GM21447 (cell line): ENCODE results near the gene MAD2L2.

Experiments
- ATAC-seq: cut with Tn5 transposase; IDR thresholded peaks from one replicate; pipeline ENCODE4 v1.9.1; 2021; ENCODE audit not compliant: unreplicated experiment

MAD2L2 gene

GRCh38 chr1:11681071-11681771, at the start of gene MAD2L2:
Gene MAD2L2 (minus strand): TSS chr1:11681148. CDS start chr1:11680601, 547 bp downstream.
- peak; percentile 73 for ATAC-seq

GRCh38 chr1:11730429-11730891, 49.5 kb upstream of the MAD2L2 start:
- ATAC-seq, result no peak

GRCh38 chr1:11729498-11730428, 48.8 kb upstream of the MAD2L2 start:
- ATAC-seq, result no peak

GRCh38 chr1:11729155-11729497, 48.2 kb upstream of the MAD2L2 start:
- ATAC-seq, result no peak

GRCh38 chr1:11728126-11728806, 47.3 kb upstream of the MAD2L2 start:
- no peak for ATAC-seq

- no peak for ATAC-seq
These were observed 46.2 kb upstream of the MAD2L2 start for GRCh38 chr1:11727119-11727518.

- ATAC-seq, result no peak
These were observed 44.7 kb upstream of the MAD2L2 start for GRCh38 chr1:11725616-11726015.

- no peak for ATAC-seq
These were observed 41.6 kb upstream of the MAD2L2 start for GRCh38 chr1:11722538-11722937.

GRCh38 chr1:11721311-11721710, 40.4 kb upstream of the MAD2L2 start:
- no peak for ATAC-seq

GRCh38 chr1:11720525-11720924, 39.6 kb upstream of the MAD2L2 start:
- ATAC-seq, result no peak

- no peak for ATAC-seq
These were observed 39.1 kb upstream of the MAD2L2 start for GRCh38 chr1:11720033-11720376.

GRCh38 chr1:11719313-11720032, 38.5 kb upstream of the MAD2L2 start:
- ATAC-seq, result peak; percentile 60

- no peak for ATAC-seq
These were observed 34.1 kb upstream of the MAD2L2 start for GRCh38 chr1:11714831-11715575.

GRCh38 chr1:11713095-11713494, 32.1 kb upstream of the MAD2L2 start:
- ATAC-seq, result no peak

- no peak for ATAC-seq
These were observed 31.3 kb upstream of the MAD2L2 start for GRCh38 chr1:11712285-11712684.

GRCh38 chr1:11711490-11711889, 30.5 kb upstream of the MAD2L2 start:
- no peak for ATAC-seq

- ATAC-seq, result no peak
These were observed 27.8 kb upstream of the MAD2L2 start for GRCh38 chr1:11708554-11709350.

- no peak for ATAC-seq
These were observed 26.8 kb upstream of the MAD2L2 start for GRCh38 chr1:11707621-11708276.

GRCh38 chr1:11706292-11706691, 25.3 kb upstream of the MAD2L2 start:
- no peak for ATAC-seq
